Breast epithelium (tissue), 4 donors: Measurements from ENCODE around the gene RANBP17. TPM values are rescaled to one million over a fixed set of nuclear protein-coding genes. Genes with fewer than 3 reads are reported as not detected.

Source experiments
- DNase-seq, 2 donors: peaks; one replicate each; pipeline ENCODE4 v3.0.0-alpha.2; 2019; ENCODE audit warnings: low spot score in 2 of 2
- H3K27ac ChIP-seq, 2 donors: fragments of 200-600 bp; sonication (generic) in 1 of 2; one replicate each; pipeline ENCODE4 v1.5.1; 2016 to 2019; ENCODE audit warnings: mild to moderate bottlenecking in 1 of 2
- H3K27me3 ChIP-seq, 2 donors: fragments of 200-600 bp; sonication (generic) in 1 of 2; one replicate each; pipeline versions ENCODE4 v1.5.1 to v1.6.0; 2017 to 2019; ENCODE audit warnings: control low read depth in 1 of 2, mild to moderate bottlenecking in 1 of 2
- H3K36me3 ChIP-seq: fragments of 200-600 bp; one replicate; pipeline ENCODE4 v1.5.1; 2019
- H3K4me1 ChIP-seq, 2 donors: fragments of 200-600 bp; sonication (generic); one replicate each; pipeline ENCODE4 v1.5.1; 2016 to 2019; ENCODE audit warnings: control low read depth in 1 of 2
- H3K4me3 ChIP-seq, 3 donors: fragments of 200-600 bp; sonication (generic); 1 replicate in 2 of 3; 2 replicates in 1 of 3; pipeline ENCODE4 v1.5.1; 2016 to 2019; ENCODE audit warnings: mild to moderate bottlenecking in 3 of 3, moderate library complexity in 2 of 3
- H3K9me3 ChIP-seq, 2 donors: fragments of 200-600 bp; sonication (generic) in 1 of 2; one replicate each; pipeline ENCODE4 v1.5.1; 2016 to 2019; ENCODE audit warnings: control low read depth in 1 of 2
- CTCF ChIP-seq, 3 donors: fragments of 450-650 bp; IDR thresholded peaks; one replicate each; pipeline ENCODE4 v1.5.1; 2016 to 2017; ENCODE audit warnings: antibody characterized with exemption in 3 of 3, mild to moderate bottlenecking in 3 of 3, moderate library complexity in 3 of 3
- POLR2A ChIP-seq: fragments of 450-650 bp; IDR thresholded peaks from one replicate; pipeline ENCODE4 v1.6.1; 2016; ENCODE audit warnings: antibody characterized with exemption, mild to moderate bottlenecking, moderate library complexity
- POLR2AphosphoS5 ChIP-seq, 3 donors: sonication (generic); formaldehyde crosslinking; IDR thresholded peaks; one replicate each; pipeline ENCODE4 v1.6.1; 2017; ENCODE audit warnings: antibody characterized with exemption in 3 of 3
- intact Hi-C: fragments of 100-400 bp; cut with DNase I; formaldehyde crosslinking; loops from one replicate; pipeline ENCODE4 v1.15.1; 2023; ENCODE audit warnings: low total_unique reads
- total RNA-seq, 3 donors: library from RNA; depleted of rRNA; stranded (reverse); fragments of >200 nt; gene quantifications; one replicate each; pipeline ENCODE4 v1.1.0, GENCODE V29; 2016

Gene RANBP17
- total RNA-seq, 3 donors from 2014 or later, result 6.9 to 28.4 (median 13.4) TPM

GRCh38 chr5:171123417-171123816, 261.6 kb downstream of the RANBP17 start:
- TF ChIP-seq POLR2AphosphoS5 (IDR thresholded peaks at IDR 0.05) (no peak), POLR2A (no peak), CTCF (IDR thresholded peaks at IDR 0.05) (no peak)
- Histone ChIP-seq H3K4me3 (no peak overlapping the region), H3K27ac (no peak overlapping the region), H3K36me3 (no peaks in the 10 kb centered on the region), H3K4me1 (no peaks in the 10 kb centered on the region), H3K9me3 (peaks cover 0 to 9% of the 10 kb centered on the region in 2 donors), H3K27me3 (no peaks in the 10 kb centered on the region)
- DNase-seq, result no peak
- intact Hi-C loops, result no loop called here

- TF ChIP-seq POLR2AphosphoS5 (IDR thresholded peaks at IDR 0.05) (no peak), POLR2A (no peak), CTCF (IDR thresholded peaks at IDR 0.05) (no peak)
- no peaks in the 10 kb centered on the region for H3K36me3 ChIP-seq
- intact Hi-C loops, result no loop called here
- no peak overlapping the region for H3K4me3 ChIP-seq
- H3K27me3 ChIP-seq, result no peaks in the 10 kb centered on the region
- H3K27ac ChIP-seq, result no peak overlapping the region
- H3K4me1 ChIP-seq, result no peaks in the 10 kb centered on the region
- H3K9me3 ChIP-seq, result no peaks in the 10 kb centered on the region
- DNase-seq, result no peak
Measured at GRCh38 chr5:171127314-171127713, 265.5 kb downstream of the RANBP17 start.

- no peaks in the 10 kb centered on the region for H3K36me3 ChIP-seq
- DNase-seq, result no peak
- H3K4me1 ChIP-seq, result no peaks in the 10 kb centered on the region
- intact Hi-C loops, result no loop called here
- H3K4me3 ChIP-seq, result no peak overlapping the region
- H3K27me3 ChIP-seq, result no peaks in the 10 kb centered on the region
- H3K27ac ChIP-seq, result no peak overlapping the region
- H3K9me3 ChIP-seq, result no peaks in the 10 kb centered on the region
- TF ChIP-seq CTCF (IDR thresholded peaks at IDR 0.05) (no peak), POLR2A (no peak), POLR2AphosphoS5 (IDR thresholded peaks at IDR 0.05) (no peak)
Measured at GRCh38 chr5:171128136-171128535, 266.3 kb downstream of the RANBP17 start.

GRCh38 chr5:171129308-171129707, 267.5 kb downstream of the RANBP17 start:
- DNase-seq, result no peak
- H3K27ac ChIP-seq, result no peak overlapping the region
- intact Hi-C loops, result no loop called here
- no peaks in the 10 kb centered on the region for H3K27me3 ChIP-seq
- TF ChIP-seq POLR2AphosphoS5 (IDR thresholded peaks at IDR 0.05) (no peak), POLR2A (no peak), CTCF (IDR thresholded peaks at IDR 0.05) (no peak)
- no peaks in the 10 kb centered on the region for H3K36me3 ChIP-seq
- H3K4me3 ChIP-seq, result no peak overlapping the region
- H3K9me3 ChIP-seq, result no peaks in the 10 kb centered on the region
- no peaks in the 10 kb centered on the region for H3K4me1 ChIP-seq

DNA sequence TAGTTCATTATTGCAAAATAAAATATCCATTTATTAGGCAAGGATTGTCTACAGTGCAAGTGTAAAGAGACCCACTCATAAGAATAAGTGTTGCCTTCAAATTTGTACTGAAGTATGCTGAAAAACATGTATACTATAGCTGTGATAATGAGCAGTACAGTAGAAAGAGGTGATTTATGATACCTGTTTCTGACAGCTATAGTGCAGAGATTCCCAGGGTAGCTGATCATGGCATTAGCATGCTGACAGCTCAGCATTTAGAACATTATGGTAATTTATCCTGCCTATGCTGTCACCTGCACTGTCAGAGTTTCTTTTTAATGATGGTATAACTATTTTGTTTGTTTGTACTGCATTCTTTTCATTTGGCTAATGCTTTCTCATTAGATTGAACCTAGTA, 269.7 kb downstream of the RANBP17 start:
- Histone ChIP-seq H3K27ac (no peak overlapping the region), H3K4me1 (no peaks in the 10 kb centered on the region), H3K36me3 (no peaks in the 10 kb centered on the region), H3K9me3 (no peaks in the 10 kb centered on the region), H3K27me3 (no peaks in the 10 kb centered on the region), H3K4me3 (no peak overlapping the region)
- TF ChIP-seq CTCF (IDR thresholded peaks at IDR 0.05) (no peak), POLR2AphosphoS5 (IDR thresholded peaks at IDR 0.05) (no peak), POLR2A (no peak)
- intact Hi-C loops, result loop anchor here (10.0 kb wide), 1 partner anchor 177 kb away; no protein-coding TSS in a partner anchor
- DNase-seq, result no peak
